ENCODE data around the gene MRPS31. TPM values are rescaled to one million over a fixed set of nuclear protein-coding genes. Genes with fewer than 3 reads are reported as not detected.

The MRPS31 gene
- total RNA-seq, 6 experiments from 2014 or later: 13.9 to 16.5 (median 15.5) TPM

DNA sequence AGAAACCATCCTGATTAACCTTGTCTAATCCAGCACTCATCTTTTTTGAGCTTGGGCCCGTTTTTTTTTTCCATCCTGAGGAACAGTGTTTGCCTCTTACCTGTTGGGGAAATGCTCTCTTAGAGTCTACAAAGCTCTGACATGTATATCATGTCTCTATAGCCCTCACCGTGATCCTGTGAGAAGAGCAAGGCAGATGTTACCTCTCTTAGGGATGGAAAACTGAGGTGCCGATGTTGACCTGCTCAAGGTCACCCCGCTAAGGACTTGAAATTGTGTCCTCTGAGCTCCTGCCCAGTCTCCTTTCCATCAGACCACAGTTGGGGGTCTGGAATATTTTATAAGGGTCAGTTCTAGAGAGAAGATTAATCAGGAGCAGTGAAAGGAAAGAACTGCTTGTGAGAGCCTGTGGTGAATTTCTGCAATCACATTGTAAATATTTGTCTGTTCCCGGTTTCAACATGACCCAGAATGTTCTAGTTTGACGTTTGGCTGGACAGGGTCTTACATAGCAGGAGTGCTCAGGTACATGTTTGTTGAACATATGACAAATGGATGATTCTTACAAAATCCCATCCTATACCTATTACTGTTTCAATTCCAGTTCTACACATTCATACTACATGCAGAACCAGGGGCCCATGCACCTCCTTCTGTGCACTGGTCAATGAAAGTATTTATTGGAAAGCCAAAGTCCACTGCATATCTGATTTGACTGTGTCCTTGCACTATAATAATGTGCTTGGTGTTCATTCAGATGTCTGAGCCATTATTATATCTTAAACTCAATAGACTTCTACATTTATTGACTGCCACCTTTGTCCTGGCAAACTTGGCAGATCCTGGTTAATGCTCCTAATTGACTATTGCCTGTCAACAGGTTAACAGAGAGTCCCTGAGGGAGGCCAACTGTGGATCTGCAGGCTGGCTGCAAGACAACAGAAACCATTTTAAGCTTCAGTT is 30.5 kb upstream of the MRPS31 start:
- Mint-ChIP-seq H3K36me3 (ENCODE audit: low read depth) (peaks cover 4% of the 10 kb centered on the region), H3K27me3 (ENCODE audit: insufficient read depth) (no peaks in the 10 kb centered on the region; the same call in 1 of the 2 replicates), H3K4me3 (no peak overlapping the region), H3K9me3 (no peaks in the 10 kb centered on the region), H3K4me1 (ENCODE audit: low read depth) (no peaks in the 10 kb centered on the region), H3K27ac (no peak overlapping the region)
- DNase-seq: no peak
- TF ChIP-seq, protein P1, sequence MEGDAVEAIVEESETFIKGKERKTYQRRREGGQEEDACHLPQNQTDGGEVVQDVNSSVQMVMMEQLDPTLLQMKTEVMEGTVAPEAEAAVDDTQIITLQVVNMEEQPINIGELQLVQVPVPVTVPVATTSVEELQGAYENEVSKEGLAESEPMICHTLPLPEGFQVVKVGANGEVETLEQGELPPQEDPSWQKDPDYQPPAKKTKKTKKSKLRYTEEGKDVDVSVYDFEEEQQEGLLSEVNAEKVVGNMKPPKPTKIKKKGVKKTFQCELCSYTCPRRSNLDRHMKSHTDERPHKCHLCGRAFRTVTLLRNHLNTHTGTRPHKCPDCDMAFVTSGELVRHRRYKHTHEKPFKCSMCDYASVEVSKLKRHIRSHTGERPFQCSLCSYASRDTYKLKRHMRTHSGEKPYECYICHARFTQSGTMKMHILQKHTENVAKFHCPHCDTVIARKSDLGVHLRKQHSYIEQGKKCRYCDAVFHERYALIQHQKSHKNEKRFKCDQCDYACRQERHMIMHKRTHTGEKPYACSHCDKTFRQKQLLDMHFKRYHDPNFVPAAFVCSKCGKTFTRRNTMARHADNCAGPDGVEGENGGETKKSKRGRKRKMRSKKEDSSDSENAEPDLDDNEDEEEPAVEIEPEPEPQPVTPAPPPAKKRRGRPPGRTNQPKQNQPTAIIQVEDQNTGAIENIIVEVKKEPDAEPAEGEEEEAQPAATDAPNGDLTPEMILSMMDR (IDR thresholded peaks at IDR 0.05): no peak

DNA sequence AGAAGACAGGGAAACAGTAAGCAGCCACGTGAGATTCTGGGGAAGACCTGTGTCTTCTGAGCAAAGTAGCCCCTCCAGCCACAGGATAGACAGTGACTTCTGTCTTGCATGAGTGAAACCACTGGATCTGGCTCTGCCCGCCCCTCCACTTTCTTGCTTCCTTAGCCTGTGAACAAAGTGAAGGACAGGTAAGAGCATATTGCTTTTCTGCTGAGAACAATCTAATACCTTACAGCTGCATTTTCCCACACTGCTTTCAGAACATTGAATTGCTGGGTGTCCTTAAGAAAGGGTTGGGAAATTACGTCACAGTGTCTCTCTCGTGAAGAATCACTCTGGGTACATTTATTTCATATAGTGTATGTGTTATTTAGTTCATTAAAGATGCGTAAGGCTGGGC is 29.6 kb upstream of the MRPS31 start:
- no peak overlapping the region for H3K4me3 Mint-ChIP-seq
- H3K27ac Mint-ChIP-seq: no peak overlapping the region
- no peaks in the 10 kb centered on the region for H3K9me3 Mint-ChIP-seq
- H3K27me3 Mint-ChIP-seq (ENCODE audit: insufficient read depth): no peaks in the 10 kb centered on the region; the same call in 1 of the 2 replicates
- peaks cover 4% of the 10 kb centered on the region for H3K36me3 Mint-ChIP-seq (ENCODE audit: low read depth)
- TF ChIP-seq, protein P1 (IDR thresholded peaks at IDR 0.05): no peak
- no peaks in the 10 kb centered on the region for H3K4me1 Mint-ChIP-seq (ENCODE audit: low read depth)
- no peak for DNase-seq

DNA sequence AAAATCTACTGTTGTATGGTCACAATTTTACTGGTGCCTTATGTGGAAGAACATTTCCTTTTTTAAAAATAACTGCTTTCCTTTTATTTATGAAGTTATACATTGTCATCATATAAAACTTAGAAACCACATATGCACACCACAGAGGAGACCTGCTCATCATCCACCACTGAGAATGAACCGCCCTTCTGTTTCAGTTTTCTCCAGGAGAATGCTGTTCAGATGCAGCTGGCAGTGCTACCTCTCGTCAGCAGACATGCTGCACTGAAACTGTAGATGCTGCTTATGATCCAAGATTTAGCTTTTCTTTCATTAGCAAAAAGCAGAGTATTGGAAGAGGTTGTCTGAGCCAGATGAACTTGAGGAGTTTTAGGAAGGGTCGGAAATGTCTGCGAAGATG is 28.5 kb upstream of the MRPS31 start:
- H3K27ac Mint-ChIP-seq: no peak overlapping the region
- TF ChIP-seq, protein P1 (IDR thresholded peaks at IDR 0.05): no peak
- peaks cover 4% of the 10 kb centered on the region for H3K36me3 Mint-ChIP-seq (ENCODE audit: low read depth)
- H3K4me3 Mint-ChIP-seq: no peak overlapping the region
- no peaks in the 10 kb centered on the region for H3K9me3 Mint-ChIP-seq
- DNase-seq: no peak
- no peaks in the 10 kb centered on the region for H3K4me1 Mint-ChIP-seq (ENCODE audit: low read depth)
- H3K27me3 Mint-ChIP-seq (ENCODE audit: insufficient read depth): no peaks in the 10 kb centered on the region; the same call in 1 of the 2 replicates

DNA sequence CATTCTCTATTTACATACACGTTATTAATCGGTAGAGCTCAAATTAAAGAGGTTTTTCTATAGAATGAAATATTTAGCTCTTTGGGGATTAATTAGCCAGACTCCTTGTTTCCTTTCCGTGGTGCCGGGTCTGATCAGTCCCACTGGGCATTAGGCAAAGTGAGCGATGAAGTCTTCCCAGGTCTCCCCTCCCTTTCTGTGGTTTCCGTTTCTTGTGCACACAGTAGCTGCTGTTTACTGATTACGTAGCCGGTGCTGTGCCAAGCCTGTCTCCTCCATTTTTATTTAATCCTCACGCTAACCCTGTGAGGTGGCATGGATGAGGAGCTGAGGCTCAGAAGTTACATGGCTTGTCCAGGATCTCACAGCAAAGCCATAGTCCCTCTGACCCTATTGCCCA is 27.4 kb upstream of the MRPS31 start:
- H3K4me1 Mint-ChIP-seq (ENCODE audit: low read depth): no peaks in the 10 kb centered on the region
- no peak for DNase-seq
- no peak overlapping the region for H3K4me3 Mint-ChIP-seq
- no peaks in the 10 kb centered on the region for H3K9me3 Mint-ChIP-seq
- no peaks in the 10 kb centered on the region; the same call in 1 of the 2 replicates for H3K27me3 Mint-ChIP-seq (ENCODE audit: insufficient read depth)
- H3K27ac Mint-ChIP-seq: no peak overlapping the region
- TF ChIP-seq, protein P1 (IDR thresholded peaks at IDR 0.05): no peak
- peaks cover 4% of the 10 kb centered on the region for H3K36me3 Mint-ChIP-seq (ENCODE audit: low read depth)

DNA sequence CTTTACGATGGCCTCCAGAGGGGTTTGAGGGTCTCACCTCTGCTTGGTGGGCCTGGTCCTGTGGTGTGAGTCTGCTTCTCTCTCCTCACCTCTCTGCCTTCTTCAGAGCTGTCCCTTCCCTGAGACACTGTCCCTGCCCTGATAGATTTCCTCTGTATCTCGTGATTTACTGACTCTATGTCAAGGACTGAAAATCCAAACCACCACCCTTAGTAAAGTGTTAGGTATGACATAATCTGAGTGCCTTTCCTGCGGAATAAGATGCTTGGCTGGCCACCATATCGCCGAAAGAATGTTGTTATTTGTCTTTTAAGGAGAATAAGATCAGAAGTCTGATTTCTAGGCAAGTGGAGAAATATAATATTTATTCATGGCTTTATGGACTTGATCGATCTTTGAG is 25.7 kb upstream of the MRPS31 start:
- Mint-ChIP-seq H3K27me3 (ENCODE audit: insufficient read depth) (no peaks in the 10 kb centered on the region; the same call in 1 of the 2 replicates), H3K9me3 (no peaks in the 10 kb centered on the region), H3K27ac (no peak overlapping the region), H3K36me3 (ENCODE audit: low read depth) (peaks cover 4% of the 10 kb centered on the region), H3K4me1 (ENCODE audit: low read depth) (no peaks in the 10 kb centered on the region), H3K4me3 (no peak overlapping the region)
- DNase-seq: no peak
- TF ChIP-seq, protein P1 (IDR thresholded peaks at IDR 0.05): no peak

All from HFFc6 (cell line).